ENCODE results near the gene LRRC10B.

Gene LRRC10B

GRCh38 chr11:61533039-61533375, 24.5 kb downstream of the LRRC10B start:
- DNase-seq: no peak

DNA sequence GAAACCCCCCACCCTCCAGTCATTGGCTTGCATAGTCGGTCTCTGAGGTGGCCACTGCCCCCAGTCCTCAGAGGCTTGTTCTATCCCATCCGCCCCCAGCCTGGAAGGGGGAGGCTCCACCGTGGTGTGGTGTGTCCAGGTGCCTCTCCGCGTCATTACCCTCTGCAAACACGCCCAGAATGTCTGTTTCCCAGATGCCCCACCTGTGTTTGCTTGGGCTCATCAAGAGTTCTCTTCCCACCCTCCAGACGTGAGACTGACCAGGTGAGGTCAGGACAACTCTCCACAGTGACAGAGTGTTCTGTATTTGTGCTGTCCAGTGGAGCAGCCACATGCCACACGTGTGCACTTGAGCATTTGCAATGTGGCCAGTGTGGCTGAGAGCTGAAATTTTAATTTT, 24.9 kb downstream of the LRRC10B start:
- DNase-seq: no peak

DNA sequence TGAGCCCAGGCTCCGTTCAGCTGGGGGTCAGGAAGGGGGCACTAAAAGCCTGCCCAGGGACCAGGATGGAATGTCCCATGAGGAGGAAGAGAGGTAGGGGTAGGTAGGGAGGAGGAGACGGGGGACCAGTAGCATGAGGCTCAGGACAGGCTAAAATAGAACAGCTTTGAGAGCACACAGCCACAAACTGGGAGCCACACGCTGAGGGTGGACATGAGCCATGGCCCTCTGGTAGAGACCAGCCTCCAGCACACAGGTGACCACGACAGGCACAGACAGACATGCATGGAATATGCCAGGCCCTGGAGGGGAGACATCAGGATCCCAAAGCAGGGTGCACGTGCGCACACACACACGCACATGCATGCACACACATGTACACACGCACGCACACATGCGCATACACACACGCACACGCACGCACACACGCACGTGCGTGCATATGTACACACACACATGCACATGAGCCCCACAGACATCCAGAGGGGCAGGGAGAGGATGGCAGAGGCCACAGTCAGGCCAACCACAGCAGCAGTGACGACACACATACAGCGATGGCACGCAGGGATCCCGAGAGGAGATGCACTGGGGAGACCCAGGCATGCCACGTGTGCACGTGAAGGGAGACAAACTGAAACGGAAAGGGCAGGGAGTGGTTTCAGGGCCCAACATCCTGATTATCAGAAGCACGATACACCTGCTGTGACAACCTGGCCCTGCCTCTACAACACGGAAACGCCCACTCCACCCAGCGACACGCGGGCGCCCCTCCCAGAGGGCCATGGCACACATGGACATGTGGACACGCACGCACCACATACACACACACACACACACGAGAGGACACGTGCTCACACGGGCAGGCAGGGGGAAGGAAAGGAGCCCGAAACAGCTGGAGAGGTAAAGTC, 25.7 kb downstream of the LRRC10B start:
- DNase-seq: no peak

- no peak for DNase-seq
Observed at GRCh38 chr11:61534933-61535839, 26.6 kb downstream of the LRRC10B start.

GRCh38 chr11:61535998-61536675, 27.6 kb downstream of the LRRC10B start:
- DNase-seq: no peak

DNA sequence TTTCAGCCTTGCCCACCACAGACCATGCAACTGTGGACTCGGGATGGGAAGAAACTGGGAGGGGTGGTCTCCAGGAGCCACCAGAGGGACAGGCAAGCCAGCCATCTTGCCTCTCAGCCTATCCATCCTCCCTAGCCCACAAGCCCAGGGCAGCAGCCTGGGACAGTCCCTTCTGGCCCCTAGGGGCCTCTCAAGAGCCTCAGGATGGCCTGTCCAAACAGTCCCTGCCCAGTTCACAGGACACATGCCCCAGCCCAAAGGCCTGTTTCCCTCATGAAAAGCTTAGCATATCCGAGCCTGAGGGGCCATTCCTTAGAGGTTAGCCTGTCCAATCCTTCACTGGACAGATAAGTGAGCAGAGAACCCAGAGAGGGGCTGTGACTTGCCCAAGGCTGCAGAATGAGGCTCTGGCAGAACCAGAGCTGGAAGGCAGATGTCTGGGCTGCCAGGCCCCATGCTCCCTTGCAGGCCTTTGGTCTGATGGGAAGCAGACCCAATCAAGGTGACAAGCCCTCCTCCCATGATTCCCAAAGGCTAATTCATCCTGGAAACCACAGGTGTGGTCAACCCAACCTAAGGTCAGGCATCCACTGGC, 28.2 kb downstream of the LRRC10B start:
- DNase-seq: no peak

DNA sequence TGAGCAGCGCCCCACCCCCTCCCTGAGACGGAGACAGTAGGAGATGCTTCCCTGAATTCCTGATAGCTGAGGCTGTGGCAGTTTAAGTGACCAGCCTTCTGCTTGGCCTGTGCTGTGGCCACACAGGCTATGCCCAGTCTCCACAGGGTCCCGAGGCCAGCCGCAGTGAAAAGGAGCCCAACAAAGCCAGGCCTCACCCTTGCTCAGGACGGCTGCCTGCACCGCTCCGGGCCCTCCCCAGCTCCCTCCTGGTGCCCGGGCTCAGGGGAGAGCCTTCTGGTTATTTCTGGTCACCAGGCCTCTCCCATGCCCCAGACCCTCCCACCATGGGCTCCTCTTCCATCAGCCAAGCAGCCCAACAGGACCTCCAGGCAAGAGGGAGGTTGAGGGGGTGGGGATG, 28.8 kb downstream of the LRRC10B start:
- DNase-seq: no peak

DNA sequence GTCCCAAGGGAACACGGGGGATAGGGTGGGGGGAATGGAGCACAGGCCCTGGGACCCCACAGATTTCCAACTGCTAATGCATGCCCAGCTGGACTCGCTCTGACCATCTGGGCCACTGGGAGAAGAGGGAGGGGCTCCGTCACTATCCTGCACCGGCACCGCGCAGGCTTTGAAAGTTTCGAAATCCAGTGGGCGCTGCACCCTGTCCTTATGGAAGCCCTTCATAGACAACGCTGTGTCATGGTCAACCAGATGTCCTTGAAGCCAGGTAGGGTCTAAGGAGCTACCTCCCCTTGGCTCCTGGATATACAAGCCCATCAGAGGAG, 30.1 kb downstream of the LRRC10B start:
- no peak for DNase-seq

GRCh38 chr11:61539006-61539405, 30.5 kb downstream of the LRRC10B start:
- DNase-seq: no peak

DNA sequence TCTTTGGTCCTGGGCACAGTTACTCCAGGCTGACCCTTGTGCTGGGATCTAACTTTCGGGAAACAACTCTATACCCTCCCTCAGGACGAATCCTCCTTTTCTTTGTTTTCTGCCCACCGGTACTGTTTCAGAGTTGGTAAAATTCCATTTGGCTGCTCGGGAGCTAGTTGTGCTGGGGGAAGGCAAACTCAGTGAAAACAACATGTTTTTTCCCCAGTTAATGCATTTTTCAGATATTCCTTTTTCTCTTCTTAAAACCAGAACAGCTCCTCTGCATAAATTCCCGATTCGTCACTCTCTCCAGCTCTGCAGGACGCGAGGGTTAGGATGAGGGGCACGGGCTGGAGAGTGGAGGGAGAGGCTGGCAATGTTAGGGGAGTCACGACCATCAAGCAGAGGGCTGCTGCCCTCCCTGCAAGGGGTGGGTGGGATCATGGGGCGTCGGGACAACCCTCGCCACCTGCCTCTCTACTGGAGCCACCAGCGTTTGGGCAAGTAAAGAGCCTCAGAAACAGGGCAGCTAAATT, 31.3 kb downstream of the LRRC10B start:
- no peak for DNase-seq

DNA sequence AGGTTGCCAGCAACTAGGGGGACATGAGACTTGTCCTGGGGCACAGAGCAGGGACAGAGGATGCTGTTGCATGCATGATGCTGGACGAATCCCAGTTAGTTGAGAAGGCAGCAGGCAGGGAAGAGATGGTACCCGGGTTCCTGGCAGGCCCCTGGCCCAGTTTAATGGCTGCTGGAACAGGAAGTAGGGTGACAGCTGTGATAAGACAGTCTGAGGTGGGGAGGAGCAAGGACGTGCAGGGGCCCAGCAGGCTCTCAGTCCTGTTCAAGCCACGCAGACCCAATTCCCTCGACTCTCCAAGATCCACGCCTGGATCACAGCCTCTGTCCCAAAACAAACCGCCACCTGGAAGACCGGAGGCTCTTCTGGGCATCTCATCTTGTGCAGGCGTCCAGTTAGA, 32.0 kb downstream of the LRRC10B start:
- DNase-seq: no peak

- DNase-seq: no peak
Observed at GRCh38 chr11:61541598-61541997, 33.0 kb downstream of the LRRC10B start.

DNA sequence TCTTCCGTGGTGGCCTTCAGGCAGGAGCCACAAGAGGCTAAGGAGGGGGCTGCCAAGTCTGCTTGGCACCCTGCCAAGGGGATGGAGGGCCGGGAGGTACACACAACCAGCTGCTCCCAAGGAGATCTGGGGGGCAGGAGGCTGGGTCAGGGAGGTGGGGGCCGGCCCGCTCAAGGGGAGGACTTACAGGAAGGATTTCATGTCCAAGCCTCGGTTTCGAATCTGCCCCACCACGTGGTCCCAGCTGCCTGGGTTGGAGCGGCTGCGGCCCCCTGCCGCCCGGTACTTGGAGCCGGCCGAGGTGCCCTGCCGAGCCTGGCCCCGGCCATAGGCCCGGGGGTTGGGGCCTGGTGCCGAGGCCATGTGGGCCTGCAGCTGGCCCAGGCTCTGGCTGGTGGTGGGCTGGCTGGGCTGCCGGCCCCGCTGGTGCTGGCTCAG, 33.5 kb downstream of the LRRC10B start:
- no peak for DNase-seq

DNA sequence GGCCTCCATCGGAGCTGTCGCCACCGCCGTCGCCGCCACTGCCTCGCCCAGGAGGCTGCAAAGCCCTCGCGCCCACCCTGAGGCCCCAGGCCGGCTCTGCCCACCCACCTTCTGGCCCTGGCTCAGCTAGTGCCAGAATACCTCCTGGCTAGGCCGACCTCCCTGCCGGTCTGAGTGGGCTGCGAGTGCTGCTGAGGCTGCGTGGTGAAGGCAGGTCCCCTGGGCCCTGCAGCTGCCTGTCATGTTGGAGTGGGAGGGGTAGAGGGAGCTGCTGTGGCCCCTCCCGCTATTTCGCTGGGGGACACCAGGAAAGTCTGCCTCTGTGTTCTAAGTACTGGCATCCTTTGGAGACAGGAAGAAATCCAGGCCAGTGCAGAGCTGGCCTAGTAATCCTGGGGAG, 34.2 kb downstream of the LRRC10B start:
- no peak for DNase-seq

GRCh38 chr11:61543606-61544306, 35.2 kb downstream of the LRRC10B start:
- DNase-seq: no peak

DNA sequence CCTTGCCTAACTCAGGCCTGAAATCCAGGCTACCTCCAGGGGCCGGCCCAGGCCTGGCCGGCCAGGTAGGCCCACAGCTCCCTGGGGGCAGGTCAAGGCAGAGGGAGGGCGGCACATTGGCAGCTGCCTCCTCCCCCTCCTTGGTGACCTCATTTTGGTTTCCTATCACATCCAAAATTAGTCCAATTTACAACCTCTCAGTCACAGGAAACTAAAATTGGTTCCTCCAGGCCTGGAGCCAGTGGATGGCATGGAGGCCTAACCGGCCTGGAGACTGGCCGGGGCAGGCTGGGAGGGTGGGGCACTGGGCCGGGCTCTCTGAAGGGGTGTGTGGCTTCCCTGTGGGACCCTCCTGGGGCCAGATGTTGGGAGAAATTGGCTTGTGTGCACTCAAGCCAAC, 35.9 kb downstream of the LRRC10B start:
- no peak for DNase-seq

DNA sequence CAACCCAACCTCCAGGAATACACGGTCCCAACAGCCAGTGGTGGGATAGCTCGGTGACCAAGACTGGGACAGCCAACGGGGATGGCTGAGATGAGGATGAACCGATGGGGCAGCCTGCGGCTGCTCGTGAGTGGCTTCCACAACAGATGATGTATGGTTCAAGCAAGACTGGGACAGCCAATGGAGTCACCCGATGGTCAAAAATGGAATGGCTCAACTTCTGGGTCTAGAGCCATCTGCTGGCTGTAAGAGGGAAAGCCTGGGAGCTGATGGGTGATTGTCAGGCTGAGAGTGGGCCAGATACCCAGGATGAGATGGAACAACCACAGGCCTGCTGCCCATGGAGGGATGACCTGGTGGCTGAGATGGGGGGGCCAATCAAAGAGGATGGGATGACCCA, 36.8 kb downstream of the LRRC10B start:
- no peak for DNase-seq

GRCh38 chr11:61545921-61546320, 37.4 kb downstream of the LRRC10B start:
- DNase-seq: no peak

GRCh38 chr11:61546663-61547062, 38.1 kb downstream of the LRRC10B start:
- DNase-seq: no peak

GRCh38 chr11:61547246-61547645, 38.7 kb downstream of the LRRC10B start:
- DNase-seq: no peak

DNA sequence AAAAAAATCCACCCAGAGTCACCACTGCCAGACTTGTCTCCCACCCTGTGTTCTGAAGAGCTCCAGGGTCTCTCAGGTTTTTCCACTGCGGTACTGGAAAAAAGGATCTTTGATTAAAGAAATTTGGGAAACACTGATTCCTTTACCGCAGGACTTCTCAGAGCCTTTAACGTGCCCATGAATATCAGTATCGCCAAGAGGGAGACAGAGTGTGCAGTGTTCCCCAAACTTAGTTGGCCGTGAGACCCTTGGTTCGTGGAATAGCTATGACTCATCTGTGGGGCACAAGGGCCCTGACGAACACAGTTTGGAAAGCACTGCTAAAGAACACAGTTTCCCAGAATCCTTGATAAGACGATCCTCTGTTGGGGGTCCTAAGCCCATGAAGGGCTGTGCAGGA, 40.6 kb downstream of the LRRC10B start:
- no peak for DNase-seq
